ENCODE results near the gene PHF14.

Gene PHF14

DNA sequence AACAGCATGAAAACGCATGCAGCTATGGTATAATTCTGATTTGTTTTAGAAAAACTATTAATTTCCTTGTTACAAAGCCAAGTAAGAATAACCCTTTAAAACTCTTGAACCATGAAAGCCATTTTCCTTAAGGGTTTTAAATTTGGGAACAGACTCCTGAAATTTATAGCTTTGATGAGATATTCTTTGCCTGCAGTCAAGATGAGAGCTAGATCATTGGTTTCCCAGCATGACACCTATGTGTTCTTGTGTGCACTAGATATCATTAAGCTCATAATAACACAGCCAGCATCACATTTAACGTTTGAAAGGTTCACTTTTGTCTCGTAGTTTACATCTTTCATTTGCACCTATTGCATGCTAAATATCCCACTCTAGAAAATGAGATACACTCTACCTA, 202.2 kb downstream of the PHF14 start:
- DNase-seq (ENCODE audit: extremely low spot score) = no peak
- TF ChIP-seq, protein P1, sequence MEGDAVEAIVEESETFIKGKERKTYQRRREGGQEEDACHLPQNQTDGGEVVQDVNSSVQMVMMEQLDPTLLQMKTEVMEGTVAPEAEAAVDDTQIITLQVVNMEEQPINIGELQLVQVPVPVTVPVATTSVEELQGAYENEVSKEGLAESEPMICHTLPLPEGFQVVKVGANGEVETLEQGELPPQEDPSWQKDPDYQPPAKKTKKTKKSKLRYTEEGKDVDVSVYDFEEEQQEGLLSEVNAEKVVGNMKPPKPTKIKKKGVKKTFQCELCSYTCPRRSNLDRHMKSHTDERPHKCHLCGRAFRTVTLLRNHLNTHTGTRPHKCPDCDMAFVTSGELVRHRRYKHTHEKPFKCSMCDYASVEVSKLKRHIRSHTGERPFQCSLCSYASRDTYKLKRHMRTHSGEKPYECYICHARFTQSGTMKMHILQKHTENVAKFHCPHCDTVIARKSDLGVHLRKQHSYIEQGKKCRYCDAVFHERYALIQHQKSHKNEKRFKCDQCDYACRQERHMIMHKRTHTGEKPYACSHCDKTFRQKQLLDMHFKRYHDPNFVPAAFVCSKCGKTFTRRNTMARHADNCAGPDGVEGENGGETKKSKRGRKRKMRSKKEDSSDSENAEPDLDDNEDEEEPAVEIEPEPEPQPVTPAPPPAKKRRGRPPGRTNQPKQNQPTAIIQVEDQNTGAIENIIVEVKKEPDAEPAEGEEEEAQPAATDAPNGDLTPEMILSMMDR (IDR thresholded peaks at IDR 0.05; ENCODE audit: control extremely low read depth, extremely low read depth, low read depth, missing control alignments) = no peak
- POLR2A ChIA-PET = interaction anchor here (0.5 kb wide), 1 partner anchor 39 kb away, joined by 5 read pairs; no protein-coding TSS in a partner anchor
- CTCF ChIA-PET = interaction anchor here (1.0 to 1.1 kb wide), 2 partner anchors 11 to 13 kb away, joined by 3 read pairs; no protein-coding TSS in a partner anchor

DNA sequence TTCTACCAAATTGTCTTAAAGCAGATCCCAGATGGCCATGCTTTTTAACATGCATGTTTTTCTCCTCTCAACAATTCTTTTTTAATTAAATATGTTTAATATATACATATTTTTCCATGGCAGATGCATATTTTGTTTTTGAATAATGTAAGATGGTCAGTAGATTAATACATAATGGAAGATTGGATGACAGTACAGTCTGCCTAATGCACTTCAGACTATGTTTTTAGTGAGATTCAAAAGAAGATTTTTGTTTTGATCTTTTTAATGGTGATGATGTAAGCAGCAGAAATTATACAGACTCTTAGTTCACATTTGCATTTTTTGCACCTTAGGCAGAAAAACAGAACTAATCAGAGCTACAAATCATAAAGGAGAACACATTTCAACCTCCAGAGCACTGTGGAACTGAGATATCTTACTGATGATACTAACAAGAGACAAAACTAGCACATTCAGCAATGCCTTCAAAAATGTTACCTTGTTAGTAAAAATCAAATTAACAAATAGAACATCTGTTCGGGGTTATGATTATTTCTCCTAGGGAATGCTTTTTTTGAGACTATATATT, 203.4 kb downstream of the PHF14 start:
- POLR2A ChIA-PET = no interaction called here
- CTCF ChIA-PET = interaction anchor here (1.1 kb wide), 1 partner anchor 14 kb away, joined by 3 read pairs; no protein-coding TSS in a partner anchor
- no peak for DNase-seq (ENCODE audit: extremely low spot score)
- TF ChIP-seq, protein P1 (IDR thresholded peaks at IDR 0.05; ENCODE audit: control extremely low read depth, extremely low read depth, low read depth, missing control alignments) = no peak

DNA sequence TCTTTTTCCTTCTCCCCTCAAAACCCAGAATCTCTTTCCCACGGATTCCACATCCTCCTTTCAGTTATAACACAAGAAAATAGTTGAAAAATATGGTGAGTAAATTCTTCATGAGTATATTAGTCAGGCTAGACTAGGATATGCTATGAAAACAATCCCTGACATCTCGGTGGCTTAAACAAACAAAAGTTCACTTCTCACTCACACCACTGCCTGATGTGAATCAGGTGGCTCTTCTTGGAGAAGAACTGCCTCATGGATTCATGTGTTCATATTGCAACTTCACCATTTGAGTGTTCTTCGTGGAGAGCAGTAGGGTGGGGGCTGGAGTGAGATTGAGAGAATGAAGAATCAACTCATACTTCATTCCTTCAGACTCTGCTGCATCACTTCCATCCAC, 204.1 kb downstream of the PHF14 start:
- CTCF ChIA-PET = no interaction called here
- no peak for DNase-seq (ENCODE audit: extremely low spot score)
- POLR2A ChIA-PET = no interaction called here
- TF ChIP-seq, protein P1 (IDR thresholded peaks at IDR 0.05; ENCODE audit: control extremely low read depth, extremely low read depth, low read depth, missing control alignments) = no peak

- TF ChIP-seq, protein P1 (IDR thresholded peaks at IDR 0.05; ENCODE audit: control extremely low read depth, extremely low read depth, low read depth, missing control alignments) = no peak
- CTCF ChIA-PET = interaction anchor here (2.1 kb wide), 1 partner anchor 9 kb away, joined by 9 read pairs; no protein-coding TSS in a partner anchor
- POLR2A ChIA-PET = no interaction called here
- no peak for DNase-seq (ENCODE audit: extremely low spot score)
Measured at GRCh38 chr7:11181590-11181989, 207.9 kb downstream of the PHF14 start.

- DNase-seq (ENCODE audit: extremely low spot score) = no peak
- ChIA-PET POLR2A (no interaction called here), CTCF (interaction anchor here (0.8 to 2.1 kb wide), 2 partner anchors 10 to 45 kb away, joined by 3 to 9 read pairs; no protein-coding TSS in a partner anchor)
- TF ChIP-seq, protein P1 (IDR thresholded peaks at IDR 0.05; ENCODE audit: control extremely low read depth, extremely low read depth, low read depth, missing control alignments) = no peak
Measured at GRCh38 chr7:11182736-11183135, 209.1 kb downstream of the PHF14 start.

DNA sequence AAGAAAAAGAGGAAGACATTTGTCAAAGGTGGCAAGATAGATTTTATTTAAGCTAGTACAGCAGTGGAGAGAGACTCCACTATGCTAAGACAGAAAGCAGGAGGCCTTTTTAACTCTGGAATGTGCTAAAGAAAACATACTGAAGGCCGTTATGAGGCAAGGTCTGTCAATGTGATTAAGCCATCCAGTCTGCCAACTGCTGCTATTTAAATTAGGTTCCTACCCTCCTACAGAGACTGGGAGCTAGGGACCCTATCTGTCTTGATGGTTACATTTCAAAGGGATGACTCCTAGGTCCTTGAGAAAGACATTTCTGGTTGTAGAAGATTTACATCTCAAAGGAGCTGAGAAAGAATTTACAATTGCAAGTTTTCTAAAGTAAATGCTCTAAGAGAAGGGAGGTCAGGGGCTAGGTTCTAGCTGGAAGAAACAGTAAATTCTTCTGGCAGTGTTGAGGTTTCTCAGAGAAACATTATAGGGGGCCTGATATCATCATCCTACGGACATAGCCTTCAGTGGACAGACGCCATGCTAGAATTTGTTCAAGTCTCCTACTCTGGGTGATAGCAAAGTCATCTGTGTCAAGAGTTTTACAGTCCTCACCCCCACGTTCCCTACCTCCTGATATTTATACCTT, 211.6 kb downstream of the PHF14 start:
- no peak for DNase-seq (ENCODE audit: extremely low spot score)
- ChIA-PET POLR2A (no interaction called here), CTCF (interaction anchor here (1.0 to 1.8 kb wide), 3 partner anchors 11 to 30 kb away, joined by 3 to 4 read pairs (median 3); no protein-coding TSS in a partner anchor)
- TF ChIP-seq, protein P1 (IDR thresholded peaks at IDR 0.05; ENCODE audit: control extremely low read depth, extremely low read depth, low read depth, missing control alignments) = no peak

All from GM10248 (cell line).